Measurements from ENCODE around the gene KRTAP1-3. TPM values are rescaled to one million over a fixed set of nuclear protein-coding genes. Genes with fewer than 3 reads are reported as not detected.
A peak's percentile ranks its signal among the peaks of the same experiment; 100 is the strongest.

Gene KRTAP1-3
- polyA plus RNA-seq, 1 donor (not counting 4 experiments of a cell fraction or from before 2014, with no cell fraction given): not detected

DNA sequence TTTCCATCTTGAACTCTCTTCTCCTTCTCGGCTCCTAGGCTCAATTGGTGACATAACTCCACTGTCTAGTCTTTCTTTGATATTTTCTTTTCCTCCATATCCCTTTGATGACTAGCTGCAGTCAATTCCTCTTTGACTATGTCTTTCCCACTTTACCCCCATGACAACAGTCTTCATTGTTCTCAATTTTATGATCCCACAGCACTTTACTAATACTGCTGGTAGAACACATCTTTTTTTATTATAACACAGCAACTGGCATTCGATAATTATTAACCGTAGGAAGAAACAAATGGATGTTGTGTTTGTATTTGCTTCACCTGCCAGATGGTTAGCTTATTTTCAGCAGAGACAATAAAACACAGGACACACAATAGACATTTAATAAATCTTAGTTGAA lies 42.0 kb downstream of the KRTAP1-3 start:
- Histone ChIP-seq H3K27me3 (ENCODE audit: control insufficient read depth, extremely low read depth, insufficient read depth, low read length) (no peaks in the 10 kb centered on the region), H2AFZ (ENCODE audit: control insufficient read depth, low read length) (no peak overlapping the region)

DNA sequence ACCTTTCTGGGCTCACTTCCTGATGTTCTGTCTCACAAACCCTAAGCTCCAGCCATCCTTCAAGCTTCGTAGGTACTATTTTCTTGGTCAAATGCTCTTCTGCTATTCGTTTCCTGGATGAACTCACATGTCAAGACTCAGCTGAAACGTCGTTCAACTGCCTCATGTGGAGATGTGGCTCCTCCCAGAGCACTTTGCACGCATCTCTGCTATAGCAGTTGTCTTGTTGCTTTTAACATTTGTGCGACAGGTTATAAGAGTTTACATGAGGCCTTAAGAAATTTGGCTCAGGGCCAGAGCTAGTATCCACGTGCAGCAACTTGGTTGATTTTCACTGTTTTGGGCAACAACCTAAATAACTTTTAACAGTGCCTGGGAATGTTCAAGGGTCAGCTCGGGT lies 47.8 kb downstream of the KRTAP1-3 start:
- Histone ChIP-seq H3K9me3 (ENCODE audit: control insufficient read depth, low read depth, low read length) (no peaks in the 10 kb centered on the region), H3K4me1 (ENCODE audit: control insufficient read depth, extremely low read depth, insufficient read depth, low read length) (peaks cover 3% of the 10 kb centered on the region), H2AFZ (ENCODE audit: control insufficient read depth, low read length) (peak overlapping the region; percentile 78), H3K79me2 (ENCODE audit: control insufficient read depth, insufficient read depth, low read length) (no peaks in the 10 kb centered on the region), H3K9me1 (ENCODE audit: control insufficient read depth, extremely low read depth, insufficient read depth, low read length) (no peaks in the 10 kb centered on the region), H4K20me1 (ENCODE audit: control insufficient read depth, extremely low read depth, insufficient read depth, low read length) (no peaks in the 10 kb centered on the region), H3K4me2 (ENCODE audit: control insufficient read depth, extremely low read depth, insufficient read depth, low read depth, low read length) (peak overlapping the region; percentile 54), H3K27me3 (ENCODE audit: control insufficient read depth, extremely low read depth, insufficient read depth, low read length) (no peaks in the 10 kb centered on the region), H3K36me3 (ENCODE audit: control insufficient read depth in 2 of 2, extremely low read depth in 1 of 2, insufficient read depth in 2 of 2, low read length in 2 of 2) (no peaks in the 10 kb centered on the region), H3K9ac (ENCODE audit: control insufficient read depth, extremely low read depth, insufficient read depth, low read length) (no peak overlapping the region), H3K27ac (ENCODE audit: control insufficient read depth, insufficient read depth, low read length) (no peak overlapping the region), H3K4me3 (ENCODE audit: control insufficient read depth in 2 of 3, extremely low read depth in 1 of 3, insufficient read depth in 2 of 3, low read depth in 1 of 3, low read length in 3 of 3) (no peak overlapping the region)
- FAIRE-seq (peak; percentile 60), DNase-seq (ENCODE audit: low read depth, low spot score) (no peak)
- TF ChIP-seq, protein P1, sequence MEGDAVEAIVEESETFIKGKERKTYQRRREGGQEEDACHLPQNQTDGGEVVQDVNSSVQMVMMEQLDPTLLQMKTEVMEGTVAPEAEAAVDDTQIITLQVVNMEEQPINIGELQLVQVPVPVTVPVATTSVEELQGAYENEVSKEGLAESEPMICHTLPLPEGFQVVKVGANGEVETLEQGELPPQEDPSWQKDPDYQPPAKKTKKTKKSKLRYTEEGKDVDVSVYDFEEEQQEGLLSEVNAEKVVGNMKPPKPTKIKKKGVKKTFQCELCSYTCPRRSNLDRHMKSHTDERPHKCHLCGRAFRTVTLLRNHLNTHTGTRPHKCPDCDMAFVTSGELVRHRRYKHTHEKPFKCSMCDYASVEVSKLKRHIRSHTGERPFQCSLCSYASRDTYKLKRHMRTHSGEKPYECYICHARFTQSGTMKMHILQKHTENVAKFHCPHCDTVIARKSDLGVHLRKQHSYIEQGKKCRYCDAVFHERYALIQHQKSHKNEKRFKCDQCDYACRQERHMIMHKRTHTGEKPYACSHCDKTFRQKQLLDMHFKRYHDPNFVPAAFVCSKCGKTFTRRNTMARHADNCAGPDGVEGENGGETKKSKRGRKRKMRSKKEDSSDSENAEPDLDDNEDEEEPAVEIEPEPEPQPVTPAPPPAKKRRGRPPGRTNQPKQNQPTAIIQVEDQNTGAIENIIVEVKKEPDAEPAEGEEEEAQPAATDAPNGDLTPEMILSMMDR (optimal IDR thresholded peaks at IDR 0.05 in 1 of 3, IDR thresholded peaks at IDR 0.05 in 1 of 3, conservative IDR thresholded peaks at IDR 0.05 in 1 of 3; ENCODE audit: extremely low read depth in 1 of 3, insufficient read depth in 2 of 3, low read length in 3 of 3): peak in 1 of 3 experiments; percentile 29
- TF ChIP-seq EZH2 (IDR thresholded peaks at IDR 0.05; ENCODE audit: low read length): no peak
- dilution Hi-C loops (cut with MboI; ENCODE audit: extremely low pct_ligation_motif_present, low sequenced_read_pairs): no loop called here

More for the DNA sequence above, 42.0 kb downstream of the KRTAP1-3 start:
- Histone ChIP-seq H3K4me1 (ENCODE audit: control insufficient read depth, extremely low read depth, insufficient read depth, low read length) (no peaks in the 10 kb centered on the region), H3K27ac (ENCODE audit: control insufficient read depth, insufficient read depth, low read length) (no peak overlapping the region), H3K9ac (ENCODE audit: control insufficient read depth, extremely low read depth, insufficient read depth, low read length) (no peak overlapping the region), H4K20me1 (ENCODE audit: control insufficient read depth, extremely low read depth, insufficient read depth, low read length) (no peaks in the 10 kb centered on the region), H3K9me1 (ENCODE audit: control insufficient read depth, extremely low read depth, insufficient read depth, low read length) (no peaks in the 10 kb centered on the region), H3K9me3 (ENCODE audit: control insufficient read depth, low read depth, low read length) (no peaks in the 10 kb centered on the region), H3K4me3 (ENCODE audit: control insufficient read depth in 2 of 3, extremely low read depth in 1 of 3, insufficient read depth in 2 of 3, low read depth in 1 of 3, low read length in 3 of 3) (no peak overlapping the region), H3K36me3 (ENCODE audit: control insufficient read depth in 2 of 2, extremely low read depth in 1 of 2, insufficient read depth in 2 of 2, low read length in 2 of 2) (no peaks in the 10 kb centered on the region), H3K79me2 (ENCODE audit: control insufficient read depth, insufficient read depth, low read length) (no peaks in the 10 kb centered on the region), H3K4me2 (ENCODE audit: control insufficient read depth, extremely low read depth, insufficient read depth, low read depth, low read length) (no peak overlapping the region)
- FAIRE-seq (no peak), DNase-seq (ENCODE audit: low read depth, low spot score) (no peak)
- TF ChIP-seq EZH2 (IDR thresholded peaks at IDR 0.05; ENCODE audit: low read length): no peak
- TF ChIP-seq, protein P1 (optimal IDR thresholded peaks at IDR 0.05 in 1 of 3, IDR thresholded peaks at IDR 0.05 in 1 of 3, conservative IDR thresholded peaks at IDR 0.05 in 1 of 3; ENCODE audit: extremely low read depth in 1 of 3, insufficient read depth in 2 of 3, low read length in 3 of 3): no peak
- dilution Hi-C loops (cut with MboI; ENCODE audit: extremely low pct_ligation_motif_present, low sequenced_read_pairs): no loop called here

Data from keratinocyte (primary cell).